C4-2B (cell line): ENCODE data around the gene CLMN.

ENCODE experiments used
- H3K27ac ChIP-seq: fragments of 450-650 bp; 2 replicates; pipeline ENCODE4 v1.5.1; 2017
- CTCF ChIP-seq: fragments of 450-650 bp; conservative IDR thresholded peaks from 2 replicates; pipeline ENCODE4 v1.5.1; 2017; ENCODE audit warnings: mild to moderate bottlenecking
- ZFX ChIP-seq: fragments of 450-650 bp; IDR thresholded peaks from 2 replicates; pipeline ENCODE4 v1.6.1; 2017

CLMN gene

GRCh38 chr14:95199298-95199983 lies 120.3 kb downstream of the CLMN start:
- no peak overlapping the region for H3K27ac ChIP-seq
- TF ChIP-seq CTCF (no peak), ZFX (no peak)

GRCh38 chr14:95198320-95198719 lies 121.4 kb downstream of the CLMN start:
- no peak overlapping the region for H3K27ac ChIP-seq
- TF ChIP-seq CTCF (no peak), ZFX (no peak)

- H3K27ac ChIP-seq, result no peak overlapping the region
- TF ChIP-seq CTCF (no peak), ZFX (no peak)
Measured at GRCh38 chr14:95197551-95197950, 122.2 kb downstream of the CLMN start.

GRCh38 chr14:95196826-95197545 lies 122.7 kb downstream of the CLMN start:
- H3K27ac ChIP-seq, result no peak overlapping the region
- TF ChIP-seq ZFX (no peak), CTCF (no peak)

GRCh38 chr14:95196268-95196667 lies 123.4 kb downstream of the CLMN start:
- H3K27ac ChIP-seq, result no peak overlapping the region
- TF ChIP-seq CTCF (no peak), ZFX (no peak)

- no peak overlapping the region for H3K27ac ChIP-seq
- TF ChIP-seq ZFX (no peak), CTCF (no peak)
Measured at GRCh38 chr14:95195031-95195430, 124.7 kb downstream of the CLMN start.

- no peak for TF ChIP-seq ZFX
- no peak for TF ChIP-seq CTCF
- H3K27ac ChIP-seq, result no peak overlapping the region
Measured at GRCh38 chr14:95193081-95193480, 126.6 kb downstream of the CLMN start.
